GM23338 (cell line): ENCODE data around the gene USP35. TPM values are rescaled to one million over a fixed set of nuclear protein-coding genes. Genes with fewer than 3 reads are reported as not detected.

Experiments used
- ATAC-seq: fragments of 200-7000 bp; cut with Tn5 transposase; 3 replicates; pipeline ENCODE4 v1.9.1; 2020
- DNase-seq: peaks from one replicate; pipeline ENCODE4 v3.0.0-alpha.2; 2015; ENCODE audit warnings: low spot score
- H2AFZ ChIP-seq: fragments of 200-600 bp; sonication (generic); 2 replicates; pipeline ENCODE4 v1.8.0; 2016; ENCODE audit warnings: antibody characterized with exemption, mild to moderate bottlenecking, moderate library complexity
- H3F3A ChIP-seq: fragments of 200-600 bp; sonication (generic); replicated peaks from 2 replicates; pipeline ENCODE4 v1.8.0; 2017; ENCODE audit warnings: antibody characterized with exemption, mixed run types, low read depth
- H3K27ac ChIP-seq: fragments of 200-600 bp; sonication (generic); 2 replicates; pipeline ENCODE4 v1.6.1; 2016; ENCODE audit warnings: low read depth
- H3K27me3 ChIP-seq: fragments of 200-600 bp; sonication (generic); 2 replicates; pipeline ENCODE4 v1.8.0; 2016; ENCODE audit warnings: mild to moderate bottlenecking, mixed run types, moderate library complexity; ENCODE audit not compliant: insufficient read depth
- H3K36me3 ChIP-seq: fragments of 200-600 bp; sonication (generic); 2 replicates; pipeline ENCODE4 v1.8.0; 2016; ENCODE audit warnings: mild to moderate bottlenecking; ENCODE audit not compliant: insufficient read depth
- H3K4me1 ChIP-seq: fragments of 200-600 bp; sonication (generic); 2 replicates; pipeline ENCODE4 v1.8.0; 2016; ENCODE audit warnings: mild to moderate bottlenecking, moderate library complexity; ENCODE audit not compliant: insufficient read depth
- H3K4me2 ChIP-seq: fragments of 200-600 bp; sonication (generic); 2 replicates; pipeline ENCODE4 v1.7.1; 2017; ENCODE audit warnings: mixed run types
- H3K4me3 ChIP-seq: fragments of 200-600 bp; sonication (generic); 2 replicates; pipeline ENCODE4 v1.6.1; 2016; ENCODE audit warnings: mixed run types
- H3K79me2 ChIP-seq: fragments of 200-600 bp; sonication (generic); replicated peaks from 2 replicates; pipeline ENCODE4 v1.8.0; 2017; ENCODE audit warnings: mild to moderate bottlenecking; ENCODE audit not compliant: insufficient read depth
- H3K9me2 ChIP-seq: fragments of 200-600 bp; sonication (generic); 2 replicates; pipeline ENCODE4 v1.8.0; 2017; ENCODE audit not compliant: insufficient read depth
- H4K20me1 ChIP-seq: fragments of 200-600 bp; sonication (generic); replicated peaks from 2 replicates; pipeline ENCODE4 v1.8.0; 2017; ENCODE audit warnings: mild to moderate bottlenecking; ENCODE audit not compliant: insufficient read depth
- H3K27ac Mint-ChIP-seq: 2 replicates; pipeline ENCODE4 v1.8.0; 2020; ENCODE audit warnings: inconsistent platforms, mild to moderate bottlenecking, moderate library complexity, mixed read lengths
- H3K27me3 Mint-ChIP-seq: 3 replicates; pipeline ENCODE4 v1.8.0; 2022; ENCODE audit warnings: low read depth, mild to moderate bottlenecking, moderate library complexity, mixed read lengths, inconsistent platforms; ENCODE audit not compliant: insufficient read depth, poor library complexity
- H3K36me3 Mint-ChIP-seq: 3 replicates; pipeline ENCODE4 v1.8.0; 2021; ENCODE audit warnings: low read depth, mild to moderate bottlenecking, inconsistent platforms, moderate library complexity, mixed read lengths
- H3K4me1 Mint-ChIP-seq: 3 replicates; pipeline ENCODE4 v1.8.0; 2020; ENCODE audit warnings: mild to moderate bottlenecking, inconsistent platforms, mixed read lengths
- H3K4me3 Mint-ChIP-seq: 3 replicates; pipeline ENCODE4 v1.8.0; 2021; ENCODE audit warnings: moderate library complexity, mild to moderate bottlenecking, inconsistent platforms, mixed read lengths
- H3K9me3 Mint-ChIP-seq: 3 replicates; pipeline ENCODE4 v1.8.0; 2020; ENCODE audit warnings: moderate library complexity, mild to moderate bottlenecking, inconsistent platforms, mixed read lengths
- CREB1 ChIP-seq: fragments of 250-450 bp; sonication (Bioruptor Pico); IDR thresholded peaks from 2 replicates; pipeline ENCODE4 v1.5.0; 2020; ENCODE audit warnings: low read depth, mild to moderate bottlenecking, moderate library complexity
- CTCF ChIP-seq, 2 experiments: fragments of 200-600 bp in 1 of 2; sonication (generic) in 1 of 2; conservative IDR thresholded peaks; 2 replicates each; pipeline versions ENCODE4 v1.5.1 to v1.6.1; 2016 to 2017; ENCODE audit warnings: antibody characterized with exemption in 2 of 2, low read depth in 2 of 2, mild to moderate bottlenecking in 2 of 2, moderate library complexity in 1 of 2
- ETS1 ChIP-seq: IDR thresholded peaks from 2 replicates; pipeline ENCODE4 v1.6.1; 2016; ENCODE audit warnings: antibody characterized with exemption
- EZH2 ChIP-seq: fragments of 200-600 bp; sonication (generic); IDR thresholded peaks from one replicate; pipeline ENCODE4 v1.8.0; 2017; ENCODE audit warnings: antibody characterized with exemption, mild to moderate bottlenecking, low read depth; ENCODE audit not compliant: unreplicated experiment
- EZH2phosphoT487 ChIP-seq: fragments of 200-600 bp; sonication (generic); IDR thresholded peaks from one replicate; pipeline ENCODE4 v1.8.1; 2018; ENCODE audit warnings: antibody characterized with exemption; ENCODE audit not compliant: unreplicated experiment
- NANOG ChIP-seq: IDR thresholded peaks from 2 replicates; pipeline ENCODE4 v1.6.1; 2016; ENCODE audit warnings: antibody characterized with exemption, borderline replicate concordance
- POLR2AphosphoS5 ChIP-seq: IDR thresholded peaks from 2 replicates; pipeline ENCODE4 v1.6.1; 2016; ENCODE audit warnings: antibody characterized with exemption, low read depth
- REST ChIP-seq: IDR thresholded peaks from one replicate; pipeline ENCODE4 v1.6.1; 2018; ENCODE audit warnings: antibody characterized with exemption; ENCODE audit not compliant: unreplicated experiment
- STAT1 ChIP-seq: IDR thresholded peaks from one replicate; pipeline ENCODE4 v1.6.1; 2016; ENCODE audit warnings: antibody characterized with exemption; ENCODE audit not compliant: unreplicated experiment
- ZNF114 ChIP-seq: fragments of 250-450 bp; sonication (Bioruptor Pico); IDR thresholded peaks from 2 replicates; pipeline ENCODE4 v1.5.0; 2020; ENCODE audit warnings: mild to moderate bottlenecking, moderate library complexity
- ZNF331 ChIP-seq: fragments of 250-450 bp; sonication (Bioruptor Pico); IDR thresholded peaks from 2 replicates; pipeline ENCODE4 v1.5.0; 2020; ENCODE audit warnings: low read depth, mild to moderate bottlenecking, moderate library complexity
- ZNF462 ChIP-seq: fragments of 250-450 bp; sonication (Bioruptor Pico); IDR thresholded peaks from 2 replicates; pipeline ENCODE4 v1.5.0; 2020; ENCODE audit warnings: mild to moderate bottlenecking, moderate library complexity
- polyA plus RNA-seq: library from polyadenylated mRNA; unstranded; fragments of >200 nt; fragmentation: Nextera tagmentation; extraction: Ambion mirVana; gene quantifications from 2 replicates; pipeline ENCODE4 v1.2.1, GENCODE V29; 2016
- total RNA-seq: library from RNA; depleted of rRNA; stranded (reverse); fragments of >200 nt; shearing (Covaris generic); gene quantifications from 2 replicates; pipeline ENCODE4 v1.2.3, GENCODE V29; 2014

Gene USP35
- total and polyA plus RNA-seq, 2 experiments from 2014 or later, result 2.5 to 10.7 TPM

- no peaks in the 10 kb centered on the region for H3F3A ChIP-seq
- H3K27me3 ChIP-seq, result no peaks in the 10 kb centered on the region
- ATAC-seq (no peak), DNase-seq (no peak)
- Mint-ChIP-seq H3K4me3 (no peak overlapping the region), H3K36me3 (peaks cover 9% of the 10 kb centered on the region; the same call in 1 of the 3 replicates), H3K27ac (no peak overlapping the region), H3K4me1 (no peaks in the 10 kb centered on the region), H3K27me3 (peaks cover 4% of the 10 kb centered on the region), H3K9me3 (no peaks in the 10 kb centered on the region; the same call in 2 of the 3 replicates)
- no peaks in the 10 kb centered on the region for H3K9me2 ChIP-seq
- no peaks in the 10 kb centered on the region for H3K4me1 ChIP-seq
- H2AFZ ChIP-seq, result no peak overlapping the region
- H4K20me1 ChIP-seq, result no peaks in the 10 kb centered on the region
- no peak for TF ChIP-seq EZH2
- TF ChIP-seq REST, result no peak
- no peak for TF ChIP-seq ETS1
- TF ChIP-seq EZH2phosphoT487, result no peak
- no peak for TF ChIP-seq CTCF (conservative IDR thresholded peaks at IDR 0.05; ENCODE audit: low read depth in 2 of 2)
- no peak for TF ChIP-seq ZNF331 (CRISPR knock-in tag)
- no peak for TF ChIP-seq POLR2AphosphoS5
- TF ChIP-seq STAT1, result no peak
- TF ChIP-seq CREB1 (CRISPR knock-in tag), result no peak
- no peak for TF ChIP-seq ZNF462 (CRISPR knock-in tag)
- TF ChIP-seq NANOG, result no peak
- TF ChIP-seq ZNF114, result no peak
- H3K27ac ChIP-seq, result no peak overlapping the region
- H3K79me2 ChIP-seq, result no peaks in the 10 kb centered on the region
- no peaks in the 10 kb centered on the region for H3K36me3 ChIP-seq
- H3K4me3 ChIP-seq, result no peak overlapping the region
- H3K4me2 ChIP-seq, result no peak overlapping the region
These were observed 36.2 kb downstream of the USP35 start for GRCh38 chr11:78224906-78225420.
